GM21825 (cell line): ENCODE measurements around the gene KLLN.
"Not testable (repeated sequence)": the region's sequence is repeated elsewhere in the genome, so short reads cannot be mapped to it uniquely, and the experiment has no call there.

Experiments used
- ATAC-seq: cut with Tn5 transposase; IDR thresholded peaks from one replicate; pipeline ENCODE4 v1.9.1; 2021; ENCODE audit warnings: mild to moderate bottlenecking, moderate library complexity; ENCODE audit not compliant: unreplicated experiment

KLLN gene, protein sequence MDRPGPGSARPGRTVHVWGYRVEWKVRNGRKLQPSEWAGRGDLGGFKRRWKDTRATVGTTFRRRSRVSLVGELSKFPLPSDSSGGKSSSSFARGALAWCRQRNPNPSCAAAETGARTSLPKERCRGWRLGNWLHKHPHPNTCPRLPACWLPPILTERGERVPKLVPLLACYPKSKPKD

DNA sequence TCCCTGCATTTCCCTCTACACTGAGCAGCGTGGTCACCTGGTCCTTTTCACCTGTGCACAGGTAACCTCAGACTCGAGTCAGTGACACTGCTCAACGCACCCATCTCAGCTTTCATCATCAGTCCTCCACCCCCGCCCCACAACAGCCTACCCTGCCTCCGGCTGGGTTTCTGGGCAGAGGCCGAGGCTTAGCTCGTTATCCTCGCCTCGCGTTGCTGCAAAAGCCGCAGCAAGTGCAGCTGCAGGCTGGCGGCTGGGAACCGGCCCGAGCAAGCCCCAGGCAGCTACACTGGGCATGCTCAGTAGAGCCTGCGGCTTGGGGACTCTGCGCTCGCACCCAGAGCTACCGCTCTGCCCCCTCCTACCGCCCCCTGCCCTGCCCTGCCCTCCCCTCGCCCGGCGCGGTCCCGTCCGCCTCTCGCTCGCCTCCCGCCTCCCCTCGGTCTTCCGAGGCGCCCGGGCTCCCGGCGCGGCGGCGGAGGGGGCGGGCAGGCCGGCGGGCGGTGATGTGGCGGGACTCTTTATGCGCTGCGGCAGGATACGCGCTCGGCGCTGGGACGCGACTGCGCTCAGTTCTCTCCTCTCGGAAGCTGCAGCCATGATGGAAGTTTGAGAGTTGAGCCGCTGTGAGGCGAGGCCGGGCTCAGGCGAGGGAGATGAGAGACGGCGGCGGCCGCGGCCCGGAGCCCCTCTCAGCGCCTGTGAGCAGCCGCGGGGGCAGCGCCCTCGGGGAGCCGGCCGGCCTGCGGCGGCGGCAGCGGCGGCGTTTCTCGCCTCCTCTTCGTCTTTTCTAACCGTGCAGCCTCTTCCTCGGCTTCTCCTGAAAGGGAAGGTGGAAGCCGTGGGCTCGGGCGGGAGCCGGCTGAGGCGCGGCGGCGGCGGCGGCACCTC is at the start of gene KLLN, which contains the start of gene PTEN:
Gene KLLN (minus strand): TSS at position 481 of the 891 bp plus-strand sequence. CDS start 1,046 bp downstream, outside the sequence.
Gene PTEN (plus strand): TSS at position 573 of the 891 bp plus-strand sequence. CDS start 845 bp downstream, outside the sequence.
- ATAC-seq = peak; percentile 37

DNA sequence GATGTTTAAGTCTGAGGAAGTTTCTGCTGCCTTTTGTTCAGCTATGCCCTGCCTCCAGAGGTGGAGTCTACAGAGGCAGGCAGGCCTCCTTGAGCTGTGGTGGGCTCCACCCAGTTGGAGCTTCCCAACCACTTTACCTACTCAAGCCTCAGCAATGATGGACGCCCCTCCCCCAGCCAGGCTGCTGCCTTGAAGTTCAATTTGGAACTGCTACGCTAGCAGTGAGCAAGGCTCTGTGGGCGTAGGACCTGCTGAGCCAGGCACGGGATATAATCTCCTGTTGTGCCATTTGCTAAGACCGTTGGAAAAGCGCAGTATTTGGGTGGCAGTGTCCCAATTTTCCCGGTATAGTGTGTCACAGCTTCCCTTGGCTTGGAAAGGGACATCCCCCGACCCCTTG is 40.1 kb upstream of the KLLN start:
- not testable (repeated sequence) for ATAC-seq

DNA sequence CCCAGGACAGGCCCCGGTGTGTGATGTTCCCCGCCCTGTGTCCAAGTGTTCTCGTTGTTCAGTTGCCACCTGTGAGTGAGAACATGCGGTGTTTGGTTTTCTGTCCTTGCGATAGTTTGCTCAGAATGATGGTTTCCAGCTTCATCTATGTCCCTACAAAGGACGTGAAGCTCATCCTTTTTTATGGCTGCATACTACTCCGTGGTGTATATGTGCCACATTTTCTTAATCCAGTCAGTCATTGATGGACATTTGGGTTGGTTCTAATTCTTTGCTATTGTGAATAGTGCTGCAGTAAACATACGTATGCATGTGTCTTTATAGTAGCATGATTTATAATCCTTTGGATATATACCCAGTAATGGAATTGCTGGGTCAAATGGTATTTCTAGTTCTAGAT is 34.6 kb upstream of the KLLN start:
- ATAC-seq = not testable (repeated sequence)

DNA sequence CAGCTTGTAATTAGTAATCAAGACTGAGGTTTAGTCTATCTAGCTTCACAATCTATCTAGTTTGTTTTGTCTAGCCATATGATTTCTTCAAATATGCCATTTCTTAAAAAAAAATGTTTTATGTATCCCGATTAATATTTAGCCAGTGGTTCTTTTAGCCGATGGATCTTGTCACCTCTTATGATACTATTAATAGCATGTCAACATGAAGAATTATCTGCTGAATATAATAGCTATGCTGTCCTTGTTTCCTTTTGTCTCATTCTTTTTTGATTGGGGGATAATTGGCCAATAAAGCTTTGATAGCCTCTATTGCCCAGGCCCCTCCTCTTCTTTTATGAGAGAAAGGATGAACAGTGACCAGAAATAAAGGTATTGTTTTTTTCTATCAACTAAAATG is 32.9 kb upstream of the KLLN start:
- ATAC-seq = no peak

DNA sequence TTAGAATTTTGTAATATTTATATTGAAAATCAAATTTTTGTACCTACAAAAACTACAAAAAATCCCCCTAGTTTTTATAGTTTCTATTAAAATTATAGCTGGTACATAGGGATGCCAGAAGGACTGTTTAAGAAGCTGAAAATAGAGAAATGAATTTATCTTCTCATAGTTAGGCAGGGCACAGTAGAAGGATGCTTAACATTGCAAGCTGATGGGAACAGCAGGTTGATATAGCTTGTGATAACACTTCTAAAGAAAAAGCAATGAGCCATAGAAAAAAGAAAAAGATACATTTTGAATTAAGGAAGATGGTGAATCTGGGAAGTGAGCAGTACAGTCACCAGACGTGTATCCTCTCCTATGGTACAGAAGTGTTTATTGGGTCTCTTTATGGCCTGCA is 32.1 kb upstream of the KLLN start:
- ATAC-seq = no peak

DNA sequence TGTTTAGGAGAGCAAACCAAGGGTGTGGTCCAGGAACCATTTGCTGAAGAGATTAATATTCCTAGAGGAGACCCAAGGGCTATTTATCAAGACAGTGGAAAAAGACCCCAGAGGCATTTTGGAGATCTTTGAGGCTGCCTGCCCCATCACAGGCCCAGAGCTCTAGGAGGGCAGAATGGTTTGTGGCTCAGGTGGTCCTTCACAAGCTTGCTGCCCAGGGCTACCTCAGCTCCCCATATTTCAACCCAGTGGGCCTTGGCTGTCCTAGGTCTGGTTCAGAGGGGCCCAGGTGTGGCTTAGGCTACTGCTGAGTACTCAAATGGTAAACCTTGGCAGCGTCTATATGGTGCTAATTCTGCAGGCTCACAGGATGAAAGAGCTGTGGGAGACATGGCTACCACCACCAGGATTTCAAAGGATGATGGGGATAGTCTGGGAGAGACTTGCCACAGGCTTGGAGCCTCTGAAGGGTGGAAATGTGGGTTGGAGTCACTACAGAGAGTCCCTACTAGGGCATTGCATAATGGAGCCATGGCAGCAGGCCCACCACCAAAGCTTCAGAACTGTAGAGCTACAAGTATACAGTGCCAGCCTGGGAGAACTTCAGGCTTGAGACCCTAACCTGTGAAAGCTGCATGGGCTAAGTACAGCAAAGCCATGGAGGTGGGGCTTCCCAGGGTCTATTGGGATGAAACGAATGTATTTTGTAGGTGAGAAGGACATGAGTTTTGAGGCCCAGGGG is 24.4 kb upstream of the KLLN start:
- no peak for ATAC-seq

DNA sequence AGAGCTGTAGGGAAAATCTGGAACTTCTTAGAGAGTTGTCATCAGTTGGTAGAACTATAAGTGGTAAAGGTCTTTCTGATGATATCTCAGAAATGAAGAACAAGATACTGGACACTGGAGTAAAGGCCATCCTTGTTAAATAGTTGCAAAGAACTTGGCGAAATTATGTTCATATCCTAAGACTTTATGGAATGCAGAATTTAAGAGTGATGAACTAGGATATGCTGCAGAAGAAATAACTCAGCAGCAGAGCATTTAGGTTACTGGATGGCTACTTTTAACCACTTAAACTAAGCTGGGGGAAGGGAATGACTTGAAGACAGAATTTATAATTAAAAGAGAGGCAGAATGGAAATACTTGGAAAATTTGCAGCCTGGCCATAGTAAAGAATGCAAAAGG is 23.8 kb upstream of the KLLN start:
- no peak for ATAC-seq

DNA sequence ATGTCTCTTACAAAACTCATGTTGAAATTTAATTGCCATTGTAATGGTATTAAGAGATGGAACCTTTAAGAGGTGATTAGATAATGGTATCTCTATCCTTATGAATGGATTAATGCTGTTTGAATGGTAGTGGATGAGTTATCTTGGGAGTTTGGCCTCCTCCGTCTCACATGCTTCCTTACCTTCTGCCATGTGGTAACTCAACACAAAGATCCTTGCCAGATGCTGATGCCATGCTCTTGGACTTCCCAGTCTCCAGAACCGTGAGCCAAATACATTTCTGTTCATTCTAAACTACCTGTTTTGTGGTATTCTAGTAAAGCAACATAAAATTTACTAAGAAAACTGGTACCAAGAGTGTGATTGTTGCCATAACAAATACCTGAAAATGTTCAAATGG is 23.3 kb upstream of the KLLN start:
- no peak for ATAC-seq

DNA sequence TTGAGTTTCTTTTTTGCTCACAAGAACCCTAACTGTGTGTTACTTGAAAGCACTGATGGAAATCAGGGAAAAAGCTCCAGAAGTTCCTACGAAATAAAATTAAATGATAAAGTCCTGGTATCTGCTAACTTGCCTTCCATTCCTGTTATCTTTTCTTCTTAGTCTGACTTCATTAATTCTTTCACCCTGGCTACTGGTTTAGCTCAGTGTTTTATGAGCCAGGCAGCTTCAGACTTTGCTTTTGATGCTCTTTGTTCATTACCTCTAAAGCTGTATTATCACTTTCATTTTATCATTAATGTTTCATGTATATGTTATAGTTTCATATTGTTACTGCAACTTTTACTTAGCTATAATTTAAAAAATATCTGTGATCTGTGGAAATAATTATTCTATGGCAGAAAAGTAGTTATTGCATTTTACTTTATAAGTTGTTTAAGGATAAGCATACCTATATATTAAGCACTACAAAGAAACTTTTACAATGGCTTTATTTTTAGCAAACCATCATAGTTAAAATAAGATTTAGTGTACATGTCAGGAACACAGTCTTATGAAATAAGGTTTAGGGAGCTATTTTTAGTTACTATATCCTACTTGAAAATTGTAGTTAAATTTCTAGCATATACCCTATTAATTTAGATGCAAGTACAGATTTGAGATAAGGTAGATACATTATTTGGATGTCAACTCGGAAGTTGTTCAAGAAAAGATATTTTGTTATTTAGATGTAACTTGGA is 19.4 kb upstream of the KLLN start:
- no peak for ATAC-seq

DNA sequence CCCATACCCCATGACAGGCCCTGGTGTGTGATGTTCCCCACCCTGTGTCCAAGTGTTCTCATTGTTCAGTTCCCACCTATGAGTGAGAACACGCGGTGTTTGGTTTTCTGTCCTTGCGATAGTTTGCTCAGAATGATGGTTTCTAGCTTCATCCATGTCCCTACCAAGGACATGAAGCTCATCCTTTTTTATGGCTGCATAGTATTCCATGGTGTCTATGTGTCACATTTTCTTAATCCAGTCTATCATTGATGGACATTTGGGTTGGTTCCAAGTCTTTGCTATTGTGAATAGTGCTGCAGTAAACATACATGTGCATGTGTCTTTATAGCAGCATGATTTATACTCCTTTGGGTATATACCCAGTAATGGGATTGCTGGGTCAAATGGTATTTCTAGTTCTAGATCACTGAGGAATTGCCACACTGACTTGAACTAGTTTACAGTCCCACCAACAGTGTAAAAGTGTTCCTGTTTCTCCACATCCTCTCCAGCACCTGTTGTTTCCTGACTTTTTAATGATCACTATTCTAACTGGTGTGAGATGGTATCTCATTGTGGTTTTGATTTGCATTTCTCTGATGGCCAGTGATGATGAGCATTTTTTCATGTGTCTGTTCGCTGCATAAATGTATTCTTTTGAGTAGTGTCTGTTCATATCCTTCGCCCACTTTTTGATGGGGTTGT is 18.2 kb upstream of the KLLN start:
- ATAC-seq = not testable (repeated sequence)

DNA sequence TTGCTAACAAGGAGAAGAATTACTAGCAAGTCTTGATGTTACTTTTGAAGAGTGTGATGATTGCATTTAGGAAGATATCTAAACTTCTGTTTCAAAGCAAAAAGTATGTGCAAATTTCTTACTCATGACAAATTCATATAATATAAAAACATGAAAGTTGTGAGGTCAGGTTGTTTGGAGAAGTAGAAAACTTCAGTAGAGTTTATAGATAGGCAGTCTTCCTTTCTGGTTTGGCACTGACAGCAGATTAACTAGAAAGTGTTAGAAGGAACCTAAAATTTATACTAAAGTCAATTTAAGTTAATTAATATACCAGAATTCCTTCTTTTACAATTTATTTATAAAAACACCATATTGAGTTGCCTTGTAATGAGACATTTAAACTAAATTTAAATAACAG is 17.0 kb upstream of the KLLN start:
- ATAC-seq = no peak

DNA sequence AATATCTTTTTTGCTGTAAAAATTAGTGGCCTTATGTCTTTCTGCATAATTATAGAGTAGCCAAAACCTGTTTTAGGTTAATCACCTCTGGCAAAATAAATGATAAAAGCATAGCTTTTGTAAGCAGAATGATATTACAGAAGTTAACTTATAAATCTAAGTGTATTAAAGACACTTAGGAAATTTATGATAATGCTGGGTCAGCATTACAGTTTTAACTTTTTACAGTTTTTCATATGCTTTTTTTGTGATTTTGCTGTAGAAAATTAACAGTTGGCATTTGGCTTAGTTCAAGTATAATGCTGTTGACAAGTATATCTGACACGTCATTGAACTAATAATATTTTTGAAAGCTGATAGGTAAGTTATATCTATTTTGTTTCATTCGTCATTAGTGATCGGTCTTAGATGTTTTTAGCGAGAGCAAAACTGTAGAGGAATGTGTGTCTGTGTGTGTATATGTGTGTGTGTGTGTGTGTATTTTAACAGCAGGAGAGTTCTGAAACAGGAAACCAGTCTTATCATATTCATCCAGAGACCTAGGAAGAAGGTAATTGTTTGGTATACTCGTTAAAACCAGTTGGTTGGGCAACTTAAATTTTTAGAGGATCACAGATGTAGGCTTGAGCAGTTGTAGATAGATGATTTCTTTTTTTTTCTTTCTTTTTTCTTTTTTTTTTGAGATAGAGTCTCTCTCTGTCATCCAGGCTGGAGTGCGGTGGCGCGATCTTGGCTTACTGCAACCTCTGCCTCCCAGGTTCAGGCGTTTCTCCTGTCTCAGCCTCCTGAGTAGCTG is 15.5 kb upstream of the KLLN start:
- ATAC-seq = no peak

DNA sequence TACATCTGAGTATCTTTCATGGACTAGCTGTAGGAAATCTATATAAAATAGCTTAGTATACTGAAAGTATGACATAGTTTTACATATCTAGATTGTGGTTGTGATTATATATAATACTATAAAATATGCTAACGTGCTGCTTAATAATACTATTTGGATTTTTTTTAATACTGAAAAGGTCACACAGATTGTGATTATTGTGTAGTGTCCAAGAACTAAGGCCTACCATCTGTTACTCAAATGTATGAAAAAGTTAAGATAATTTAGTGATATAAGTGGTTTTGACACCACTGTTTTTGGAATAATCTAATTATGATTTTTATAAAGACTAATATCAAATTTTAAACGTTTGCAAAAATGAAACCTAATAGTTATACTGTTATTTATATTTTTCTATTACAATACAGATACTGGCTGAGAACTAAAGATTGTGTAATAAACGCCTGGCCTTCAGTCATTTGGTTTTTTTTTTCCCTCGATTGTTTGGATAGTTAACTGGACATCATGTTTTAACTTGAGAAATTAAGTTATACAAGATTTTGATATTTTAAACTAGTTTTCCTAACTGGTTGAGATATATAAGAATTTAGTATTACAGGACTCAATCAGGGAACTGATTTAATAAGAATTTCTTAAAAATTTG is 12.7 kb upstream of the KLLN start:
- ATAC-seq = no peak

DNA sequence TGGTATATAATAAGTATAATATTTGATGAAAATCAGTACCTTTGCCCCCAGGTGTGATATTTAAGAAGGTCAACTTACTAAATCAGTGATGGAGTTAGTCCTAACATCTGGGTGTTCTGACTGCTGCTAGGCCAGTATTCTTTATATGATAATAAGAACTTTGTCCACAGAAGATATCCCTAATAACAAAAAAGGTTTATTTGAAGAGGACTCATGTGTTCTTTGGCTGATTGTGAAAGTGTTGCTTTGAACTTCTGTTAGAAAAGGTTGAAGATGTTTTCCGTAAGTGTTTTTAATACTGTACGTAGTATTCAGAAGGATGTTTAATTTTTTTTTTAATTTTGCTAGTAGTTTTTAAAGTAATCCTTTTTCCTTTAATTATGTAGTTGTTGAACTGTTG is 10.3 kb upstream of the KLLN start:
- ATAC-seq = no peak

DNA sequence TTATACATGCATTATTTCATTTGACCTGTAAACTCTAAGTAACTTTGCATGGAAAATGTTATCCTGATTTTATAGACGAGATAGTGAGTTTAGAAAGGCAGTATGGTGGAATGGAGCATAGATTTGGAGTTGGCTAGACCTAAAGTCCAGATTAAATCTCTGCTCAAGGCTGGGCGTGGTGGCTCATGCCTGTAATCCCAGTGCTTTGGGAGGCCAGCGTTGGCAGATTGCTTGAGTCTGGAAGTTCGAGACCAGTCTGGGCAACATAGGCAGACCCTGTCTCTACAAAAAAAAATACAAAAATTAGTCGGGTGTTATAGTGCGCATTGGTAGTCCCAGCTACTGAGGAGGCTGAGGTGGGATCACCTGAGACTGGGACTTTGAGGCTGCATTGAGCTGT is 9.5 kb upstream of the KLLN start:
- no peak for ATAC-seq

DNA sequence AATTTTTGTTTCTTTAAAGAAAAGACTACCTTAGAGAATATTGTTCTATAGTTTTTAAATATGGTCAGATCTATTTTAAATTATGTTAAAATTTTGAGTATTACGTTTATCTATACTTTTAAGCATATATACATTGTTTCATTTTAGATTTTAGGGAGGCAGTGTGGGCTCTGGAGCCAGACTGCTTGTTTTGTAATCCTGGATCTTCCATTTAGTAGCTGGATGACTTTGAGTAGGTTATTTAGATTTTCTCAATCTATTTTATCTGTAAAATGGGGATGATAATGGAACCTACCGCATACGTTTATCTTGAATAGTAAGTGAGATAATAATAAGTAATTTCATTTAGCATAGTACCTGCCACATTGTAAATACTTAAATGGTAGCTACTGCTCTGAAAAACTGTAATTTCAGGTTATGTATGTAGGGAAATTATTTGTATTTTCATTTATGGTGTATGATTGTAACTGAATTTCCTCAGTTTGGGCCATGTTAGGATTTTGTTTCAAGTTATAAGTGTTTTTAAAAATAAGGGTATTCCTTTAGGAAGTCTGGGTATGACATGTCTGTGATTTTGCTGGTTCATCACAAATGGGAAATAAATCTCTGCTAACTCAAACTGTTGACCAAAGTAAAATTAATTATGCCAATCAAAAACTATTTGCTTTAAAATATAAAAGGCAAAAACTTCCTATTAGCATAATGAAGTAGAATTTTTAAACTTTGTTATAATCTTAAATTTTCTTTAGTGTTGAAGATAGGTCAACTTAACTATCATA is 6.6 kb upstream of the KLLN start:
- no peak for ATAC-seq

DNA sequence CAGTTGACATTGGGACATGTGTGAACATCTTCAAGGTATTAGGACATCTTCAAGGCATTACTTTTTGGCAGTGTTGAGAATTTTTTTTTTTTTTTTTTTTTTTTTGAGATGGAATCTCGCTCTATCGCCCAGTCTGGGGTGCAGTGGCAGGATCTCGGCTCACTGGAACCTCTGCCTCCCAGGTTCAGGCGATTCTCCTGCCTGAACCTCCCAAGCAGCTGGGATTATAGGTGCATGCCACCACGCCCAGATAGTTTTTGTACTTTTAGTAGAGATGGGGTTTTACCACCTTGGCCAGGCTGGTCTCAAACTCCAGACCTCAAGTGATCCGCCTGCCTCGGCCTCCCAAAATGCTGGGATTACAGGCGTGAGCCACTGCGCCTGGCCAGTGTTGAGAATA is 5.8 kb upstream of the KLLN start:
- ATAC-seq = not testable (repeated sequence)

DNA sequence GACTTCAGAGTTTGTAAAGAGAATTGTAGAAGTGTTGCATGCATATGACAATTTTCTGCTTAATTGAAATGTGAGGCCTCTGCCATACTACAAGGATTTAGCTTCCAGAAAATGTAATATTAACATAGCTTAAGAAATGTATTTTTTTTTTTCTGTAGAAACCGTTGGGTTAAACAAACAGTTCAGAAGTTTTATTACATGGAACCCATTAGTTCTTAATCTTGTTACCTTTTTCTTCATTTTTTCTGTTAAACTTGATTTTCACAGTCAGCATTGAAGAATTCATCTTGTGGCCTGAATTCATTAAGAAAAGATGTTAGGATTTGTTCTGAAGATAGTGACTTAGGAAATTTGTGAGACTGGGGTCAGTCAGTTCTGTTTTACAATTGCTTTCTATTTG is 4.9 kb upstream of the KLLN start:
- ATAC-seq = no peak
